Pancreas (tissue), 10 donors: Measurements from ENCODE around the gene CARS2. TPM values are rescaled to one million over a fixed set of nuclear protein-coding genes. Genes with fewer than 3 reads are reported as not detected.

Experiments
- ATAC-seq, 4 donors: fragments of 200-7000 bp; cut with Tn5 transposase; one replicate each; pipeline versions ENCODE4 v1.8.0 to v1.9.1; 2020; ENCODE audit warnings: mild to moderate bottlenecking in 4 of 4, moderate library complexity in 4 of 4
- DNase-seq, 6 donors: peaks; one replicate each; pipeline ENCODE4 v3.0.0-alpha.2; 2020
- FAIRE-seq: peaks from 2 replicates; lab custom pipeline; 2012; peaks lifted over from hg19 to GRCh38; lab: Jason Lieb, UNC
- H3K27ac ChIP-seq, 4 donors: fragments of 200-600 bp; sonication (generic); 1 replicate in 3 of 4; 2 replicates in 1 of 4; pipeline versions ENCODE4 v1.5.0 to v1.8.0; 2020
- H3K27me3 ChIP-seq, 4 donors: fragments of 200-600 bp; one replicate each; pipeline ENCODE4 v1.8.0; 2021
- H3K36me3 ChIP-seq, 3 donors: fragments of 200-600 bp; sonication (generic) in 1 of 3; one replicate each; pipeline versions ENCODE4 v1.5.0 to v1.8.0; 2020 to 2021
- H3K4me1 ChIP-seq, 3 donors: fragments of 200-600 bp; one replicate each; pipeline ENCODE4 v1.8.0; 2021
- H3K4me3 ChIP-seq, 4 donors: fragments of 200-600 bp; sonication (generic) in 2 of 4; one replicate each; pipeline versions ENCODE4 v1.5.0 to v1.8.0; 2020 to 2021
- H3K9me3 ChIP-seq, 4 donors: fragments of 200-600 bp; one replicate each; pipeline ENCODE4 v1.8.0; 2021
- WGBS, 2 donors: extraction: QIAGEN DNeasy Blood & Tissue Kit; methylation state at CpG; one replicate each; pipeline ENCODE4 v1.1.7; 2013; 5-methylcytosine and 5-hydroxymethylcytosine counted together
- intact Hi-C, 3 donors: fragments of 100-400 bp; cut with DNase I; formaldehyde crosslinking; loops; one replicate each; pipeline versions ENCODE4 v1.11.1 to v1.14.2; 2022
- polyA plus RNA-seq, 2 donors: library from polyadenylated mRNA; stranded (reverse); fragments of 200-250 nt; gene quantifications; one replicate each; pipeline ENCODE4 v1.2.3, GENCODE V29; 2013
- total RNA-seq, 6 donors: library from RNA; stranded (reverse); fragmentation: NEBNext Ultra II Directional in 4 of 6; extraction: Animal tissue kit (Norgen Biotek cat#: 25700) in 4 of 6; gene quantifications; one replicate each; pipeline versions ENCODE4 v1.2.1 to v1.2.4, GENCODE V29; 2021 to 2023
- TF ChIP-seq, protein P1 (sequence below), 4 donors: fragments of 200-600 bp; sonication (generic) in 3 of 4; IDR thresholded peaks; one replicate each; pipeline versions ENCODE4 v1.5.0 to v1.8.0; 2021; ENCODE audit warnings: antibody characterized with exemption in 4 of 4
- donor health status: healthy with polysubstance abuse.
- donor health status: DM: no; HTN: no; CAD: no; lungs with moderate emphysema.
- donor health status: DM: no; HTN: no; CAD: no.
- donor health status: control.
- donor health status: control.
- donor health status: Bipolar disorder and iron deficiency.
- donor health status: DM: yes; HTN: yes; CAD: no.
- donor health status: DM: no; HTN: no; CAD: no.
- donor health status: DM: no; HTN: no; CAD: no.
- donor health status: DM: yes; HTN: yes; CAD: no.

Gene CARS2
- total and polyA plus RNA-seq, 8 donors = 18.2 to 98.7 (median 23.7) TPM

DNA sequence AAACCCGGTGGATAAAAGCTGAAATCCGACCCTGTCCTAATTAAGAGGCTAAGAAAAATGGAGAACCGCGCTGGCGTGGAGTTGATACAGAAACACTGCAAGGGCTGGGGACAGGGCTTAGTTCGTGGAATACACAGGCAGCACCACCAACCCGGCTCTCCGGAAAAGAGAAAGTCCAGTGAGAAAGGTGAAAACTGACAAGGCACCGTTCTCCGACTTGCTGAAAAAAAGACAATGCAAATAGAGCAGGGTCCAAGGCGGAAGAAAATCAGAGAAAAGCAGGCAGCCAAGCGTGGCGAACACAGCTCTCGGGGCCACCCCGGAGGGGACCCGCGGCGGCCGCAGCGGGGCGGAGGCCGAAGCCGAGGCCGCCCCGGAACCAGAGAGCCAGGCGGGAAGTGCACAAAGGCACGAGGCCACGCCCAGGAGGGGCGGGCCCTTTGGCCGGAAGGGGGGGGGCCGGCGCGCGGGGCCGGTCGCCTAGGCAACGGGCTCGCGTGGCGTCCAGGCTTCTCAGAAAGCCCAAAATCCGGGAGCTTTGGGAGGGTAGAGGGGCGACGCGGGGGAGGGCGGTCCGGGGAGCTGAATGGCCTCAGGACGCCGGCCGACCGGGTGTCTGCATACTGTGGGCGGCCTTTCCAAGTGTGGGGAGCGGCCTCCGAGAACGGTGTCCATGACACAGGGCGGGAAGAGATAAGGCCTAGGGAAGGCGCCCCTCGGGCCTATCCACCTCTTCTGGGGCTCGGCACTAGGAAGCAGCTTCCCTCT is 6.3 kb upstream of the CARS2 start:
- peak; percentile 79 to 93 (median 90) for DNase-seq
- Histone ChIP-seq H3K4me1 (peaks cover 8 to 15% (median 13%) of the 10 kb centered on the region in 3 donors), H3K36me3 (no peaks in the 10 kb centered on the region), H3K9me3 (no peaks in the 10 kb centered on the region), H3K4me3 (peak overlapping the region; percentile 90 to 97 (median 94)), H3K27ac (peak overlapping the region; percentile 98 to 100 (median 100)), H3K27me3 (no peaks in the 10 kb centered on the region)
- intact Hi-C loops = no loop called here
- 0 to 1% methylated on average over 49 to 58 of the region's 58 CpGs for WGBS, 2 donors
- peak; percentile 59 to 72 (median 62) for ATAC-seq
- TF ChIP-seq, protein P1, sequence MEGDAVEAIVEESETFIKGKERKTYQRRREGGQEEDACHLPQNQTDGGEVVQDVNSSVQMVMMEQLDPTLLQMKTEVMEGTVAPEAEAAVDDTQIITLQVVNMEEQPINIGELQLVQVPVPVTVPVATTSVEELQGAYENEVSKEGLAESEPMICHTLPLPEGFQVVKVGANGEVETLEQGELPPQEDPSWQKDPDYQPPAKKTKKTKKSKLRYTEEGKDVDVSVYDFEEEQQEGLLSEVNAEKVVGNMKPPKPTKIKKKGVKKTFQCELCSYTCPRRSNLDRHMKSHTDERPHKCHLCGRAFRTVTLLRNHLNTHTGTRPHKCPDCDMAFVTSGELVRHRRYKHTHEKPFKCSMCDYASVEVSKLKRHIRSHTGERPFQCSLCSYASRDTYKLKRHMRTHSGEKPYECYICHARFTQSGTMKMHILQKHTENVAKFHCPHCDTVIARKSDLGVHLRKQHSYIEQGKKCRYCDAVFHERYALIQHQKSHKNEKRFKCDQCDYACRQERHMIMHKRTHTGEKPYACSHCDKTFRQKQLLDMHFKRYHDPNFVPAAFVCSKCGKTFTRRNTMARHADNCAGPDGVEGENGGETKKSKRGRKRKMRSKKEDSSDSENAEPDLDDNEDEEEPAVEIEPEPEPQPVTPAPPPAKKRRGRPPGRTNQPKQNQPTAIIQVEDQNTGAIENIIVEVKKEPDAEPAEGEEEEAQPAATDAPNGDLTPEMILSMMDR (IDR thresholded peaks at IDR 0.05) = no peak
- FAIRE-seq = no peak

DNA sequence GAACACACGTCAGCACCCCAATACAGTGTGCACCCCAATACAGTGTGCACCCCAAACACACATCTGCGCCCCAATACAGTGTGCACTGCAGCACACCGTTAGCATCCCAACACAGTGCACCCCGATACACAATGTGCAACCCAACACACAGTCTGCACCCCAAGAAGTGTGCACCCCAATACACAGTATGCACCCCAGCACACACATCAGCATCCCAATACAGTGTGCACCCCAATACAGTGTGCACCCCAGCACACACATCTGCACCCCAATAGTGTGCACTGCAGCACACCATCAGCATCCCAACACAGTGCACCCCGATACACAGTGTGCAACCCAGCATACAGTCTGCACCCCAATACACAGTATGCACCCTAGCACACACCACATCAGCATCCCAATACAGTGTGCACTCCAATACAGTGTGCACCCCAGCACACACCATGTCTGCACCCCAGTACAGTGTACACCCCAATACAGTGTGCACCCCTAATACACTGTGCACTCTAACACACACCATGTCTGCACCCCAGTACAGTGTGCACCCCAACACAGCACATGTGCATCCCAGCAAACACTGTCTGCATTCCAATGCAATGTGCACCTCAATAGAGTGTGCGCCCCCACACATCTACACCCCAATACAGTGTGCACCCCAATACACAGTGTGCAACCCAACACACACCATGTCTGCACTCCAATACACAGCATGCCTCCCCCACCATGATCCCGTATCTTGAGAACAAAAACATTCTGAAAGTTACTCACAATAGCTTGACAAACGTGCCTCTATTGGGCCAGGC is 855 bp upstream of the CARS2 start:
- whole genome bisulfite sequencing, 2 donors = 53 to 55% methylated on average over 8 of the region's 8 CpGs
- H3K27me3 ChIP-seq = no peaks in the 10 kb centered on the region
- TF ChIP-seq, protein P1 (IDR thresholded peaks at IDR 0.05) = no peak
- H3K27ac ChIP-seq = peak overlapping the region; percentile 39 to 69 (median 66)
- H3K36me3 ChIP-seq = no peaks in the 10 kb centered on the region
- intact Hi-C loops = no loop called here
- DNase-seq = no peak
- peaks cover 4 to 14% (median 6%) of the 10 kb centered on the region in 3 donors for H3K4me1 ChIP-seq
- H3K9me3 ChIP-seq = no peaks in the 10 kb centered on the region
- no peak for ATAC-seq
- no peak for FAIRE-seq
- peak overlapping the region in 3 of 4 donors; percentile 70 to 88 (median 81) for H3K4me3 ChIP-seq

- WGBS, 2 donors = 3 to 4% methylated on average over 12 of the region's 12 CpGs
- H3K9me3 ChIP-seq = no peaks in the 10 kb centered on the region
- peak overlapping the region in 3 of 4 donors; percentile 54 to 76 (median 67) for H3K27ac ChIP-seq
- intact Hi-C loops = no loop called here
- no peak for DNase-seq
- peak overlapping the region; percentile 46 to 88 (median 76) for H3K4me3 ChIP-seq
- ATAC-seq = no peak
- TF ChIP-seq, protein P1 (IDR thresholded peaks at IDR 0.05) = no peak
- peaks cover 0 to 6% (median 0%) of the 10 kb centered on the region in 3 donors for H3K4me1 ChIP-seq
- FAIRE-seq = no peak
- no peaks in the 10 kb centered on the region for H3K27me3 ChIP-seq
- H3K36me3 ChIP-seq = no peaks in the 10 kb centered on the region
These were observed 525 bp downstream of the CARS2 start for GRCh38 chr13:110705356-110705825.

DNA sequence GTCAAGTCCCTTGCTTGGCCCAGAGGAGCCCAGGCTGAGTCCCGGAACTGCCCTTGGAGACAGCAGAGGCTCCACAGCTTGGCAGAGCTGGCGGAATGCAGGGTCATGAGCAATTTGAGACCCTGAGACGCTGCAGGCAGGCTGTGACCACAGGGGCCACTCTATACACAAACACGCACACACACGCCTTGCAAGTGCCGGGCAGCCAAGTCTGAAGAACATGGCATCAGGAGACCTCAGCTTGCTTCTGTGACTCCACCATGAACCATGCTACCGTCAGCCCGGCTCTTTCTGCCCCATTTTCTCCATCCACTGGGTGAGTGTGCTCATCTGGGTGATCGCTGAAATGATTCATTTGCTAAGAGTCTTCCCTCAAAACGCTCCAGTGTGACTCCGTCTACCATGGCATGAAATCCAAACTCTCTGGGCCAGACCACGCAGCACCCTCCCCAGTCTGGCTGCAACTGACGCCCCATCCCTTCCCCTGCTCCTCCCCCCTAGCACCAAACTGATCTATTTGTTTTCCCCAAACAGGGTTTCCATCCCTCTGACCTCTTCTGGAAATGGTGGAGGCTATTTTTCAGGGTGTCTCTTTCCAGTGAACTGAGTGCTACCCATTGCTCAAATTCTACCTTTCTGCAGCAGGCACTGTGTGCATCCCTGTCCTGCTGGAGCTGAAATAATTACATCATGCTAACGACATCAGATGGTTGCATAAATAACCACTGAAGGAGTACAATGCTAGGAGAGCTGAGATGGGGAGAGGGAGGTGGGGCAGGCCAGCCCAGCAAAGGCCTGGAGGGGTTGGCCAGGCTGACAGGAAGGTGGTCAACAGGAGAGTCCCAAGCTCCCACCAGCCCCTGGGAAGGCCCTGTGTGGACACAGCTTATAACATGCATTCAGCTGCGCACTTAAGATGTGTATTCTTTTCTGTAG is 3.1 kb downstream of the CARS2 start:
- DNase-seq (no peak), ATAC-seq (no peak), FAIRE-seq (no peak)
- Histone ChIP-seq H3K27me3 (no peaks in the 10 kb centered on the region), H3K9me3 (no peaks in the 10 kb centered on the region), H3K36me3 (peaks cover 0 to 11% (median 0%) of the 10 kb centered on the region in 3 donors), H3K27ac (no peak overlapping the region), H3K4me1 (peaks cover 0 to 6% (median 0%) of the 10 kb centered on the region in 3 donors), H3K4me3 (no peak overlapping the region)
- TF ChIP-seq, protein P1 (IDR thresholded peaks at IDR 0.05) = no peak
- 91% methylated on average over 15 of the region's 15 CpGs for WGBS, 2 donors
- intact Hi-C loops = no loop called here
